Measurements from ENCODE around the gene SLC39A12.

Gene SLC39A12

DNA sequence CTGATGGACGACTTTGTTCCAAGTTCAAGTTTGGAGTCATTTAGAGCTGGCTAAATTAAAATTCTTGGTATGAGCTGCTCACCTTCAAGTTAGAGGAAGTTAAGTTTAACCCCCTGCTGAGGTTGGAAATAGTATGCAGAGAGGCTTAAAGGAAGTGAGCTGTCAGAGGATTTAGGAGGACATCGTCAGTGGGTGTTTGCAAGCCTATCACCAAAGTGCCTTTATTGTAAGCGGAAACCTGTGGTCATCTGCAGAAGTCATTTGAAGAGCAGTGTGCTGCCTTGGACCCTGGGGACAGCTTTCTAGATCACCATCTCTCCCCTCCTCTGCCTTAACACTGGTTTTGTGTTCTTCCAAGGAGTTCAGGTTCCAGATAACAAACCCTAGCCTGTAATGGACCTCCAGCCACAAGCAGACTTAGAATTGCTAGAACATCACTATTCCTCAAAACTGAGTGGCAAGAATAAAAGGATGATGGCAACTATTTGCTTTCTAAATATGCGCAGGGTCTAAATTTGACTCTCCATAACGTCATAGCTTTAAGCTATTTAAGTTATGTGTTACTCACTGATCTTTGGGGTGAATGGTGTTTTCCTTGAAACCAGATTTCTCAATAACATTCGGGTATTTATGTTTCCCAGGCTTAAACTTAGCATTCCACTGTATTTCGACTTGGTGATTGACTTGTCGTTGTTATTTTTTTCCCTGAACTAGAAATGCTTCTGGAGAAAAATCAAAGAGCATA lies 93.4 kb downstream of the SLC39A12 start:
- H3K4me3 ChIP-seq (ENCODE audit: low read depth, low read length): no peak overlapping the region
- no peak for TF ChIP-seq CTCF (IDR thresholded peaks at IDR 0.05; ENCODE audit: insufficient read depth, low read depth, low read length, missing control alignments)

GRCh38 chr10:18056583-18056982 lies 104.9 kb downstream of the SLC39A12 start:
- no peak overlapping the region for H3K4me3 ChIP-seq (ENCODE audit: low read depth, low read length)
- no peak for TF ChIP-seq CTCF (IDR thresholded peaks at IDR 0.05; ENCODE audit: insufficient read depth, low read depth, low read length, missing control alignments)
- DNase-seq (ENCODE audit: low read depth): no peak

More for the DNA sequence above, 93.4 kb downstream of the SLC39A12 start:
- peak; percentile 2 for DNase-seq (ENCODE audit: low read depth)

- TF ChIP-seq CTCF (IDR thresholded peaks at IDR 0.05; ENCODE audit: insufficient read depth, low read depth, low read length, missing control alignments): no peak
- no peak overlapping the region for H3K4me3 ChIP-seq (ENCODE audit: low read depth, low read length)
- DNase-seq (ENCODE audit: low read depth): no peak
Observed at GRCh38 chr10:18059826-18060559, 108.3 kb downstream of the SLC39A12 start.

DNA sequence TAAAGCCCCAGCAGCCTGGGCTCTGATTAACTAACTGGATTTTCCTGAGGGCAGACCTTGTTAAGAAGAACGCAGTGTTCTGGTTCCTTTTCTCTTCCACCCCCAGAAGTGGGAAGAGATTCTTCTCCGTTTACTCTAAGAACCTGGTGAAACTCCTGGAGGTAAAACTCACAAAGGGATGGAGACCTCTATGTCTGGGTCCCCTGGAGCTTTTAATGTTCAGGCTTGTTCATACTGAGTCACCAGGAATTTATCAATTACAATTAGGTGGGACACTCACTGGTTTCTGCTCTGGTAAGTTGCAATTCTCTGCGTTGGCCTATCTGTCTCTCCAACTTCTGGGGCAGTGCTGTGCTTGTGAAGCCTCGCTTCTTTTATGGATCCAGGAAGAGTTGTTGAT lies 115.2 kb downstream of the SLC39A12 start:
- DNase-seq (ENCODE audit: low read depth): no peak
- no peak for TF ChIP-seq CTCF (IDR thresholded peaks at IDR 0.05; ENCODE audit: insufficient read depth, low read depth, low read length, missing control alignments)
- H3K4me3 ChIP-seq (ENCODE audit: low read depth, low read length): no peak overlapping the region

DNA sequence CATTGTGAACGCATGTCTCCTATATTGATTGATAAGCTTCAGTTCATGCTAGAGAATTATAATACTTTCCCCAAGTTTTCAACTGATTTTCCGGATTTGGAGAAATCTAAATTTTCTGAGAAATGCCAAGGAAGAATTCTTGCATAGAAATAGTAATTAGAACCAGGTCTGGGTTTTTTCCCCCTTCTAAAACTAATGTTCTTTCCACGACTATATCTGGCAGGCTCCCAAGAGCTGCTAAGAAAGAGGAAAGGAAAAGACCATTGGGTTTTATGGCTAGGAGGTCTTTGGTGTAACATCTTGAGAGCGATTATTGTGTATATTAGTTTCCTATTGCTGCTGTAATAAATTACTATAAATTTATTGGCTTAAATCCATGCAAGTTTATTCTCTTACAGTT lies 116.7 kb downstream of the SLC39A12 start:
- no peak for TF ChIP-seq CTCF (IDR thresholded peaks at IDR 0.05; ENCODE audit: insufficient read depth, low read depth, low read length, missing control alignments)
- DNase-seq (ENCODE audit: low read depth): no peak
- no peak overlapping the region for H3K4me3 ChIP-seq (ENCODE audit: low read depth, low read length)

DNA sequence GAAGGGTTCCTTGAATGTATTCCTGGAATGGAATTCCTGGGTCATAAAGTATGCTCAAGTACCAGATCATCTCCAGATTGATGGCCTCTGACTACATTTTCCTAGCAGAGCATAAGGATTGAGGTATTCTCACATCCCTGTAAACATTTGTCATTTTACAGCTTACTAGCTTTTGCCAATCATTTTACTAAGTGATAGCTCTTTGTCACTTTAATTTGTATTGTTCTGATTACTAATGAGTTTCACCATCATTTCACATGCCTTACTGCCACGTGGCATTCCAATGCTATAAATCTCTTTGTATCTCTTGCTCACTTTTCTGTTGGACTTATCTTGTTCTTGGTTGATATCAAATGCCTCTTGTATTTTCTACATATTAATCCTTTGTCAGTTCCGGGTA lies 119.9 kb downstream of the SLC39A12 start:
- no peak overlapping the region for H3K4me3 ChIP-seq (ENCODE audit: low read depth, low read length)
- no peak for DNase-seq (ENCODE audit: low read depth)
- no peak for TF ChIP-seq CTCF (IDR thresholded peaks at IDR 0.05; ENCODE audit: insufficient read depth, low read depth, low read length, missing control alignments)
